Prostate gland (tissue), 2 donors: ENCODE results near the gene FBLN5. TPM values are rescaled to one million over a fixed set of nuclear protein-coding genes. Genes with fewer than 3 reads are reported as not detected.
A peak's percentile ranks its signal among the peaks of the same experiment; 100 is the strongest.
"Not testable (repeated sequence)": the region's sequence is repeated elsewhere in the genome, so short reads cannot be mapped to it uniquely, and the experiment has no call there.

Experiments
- DNase-seq: peaks from one replicate; pipeline ENCODE4 v3.0.0-alpha.2; 2019; ENCODE audit warnings: low spot score
- H3K27ac ChIP-seq, 2 donors: fragments of 200-600 bp; sonication (generic); 2 replicates each; pipeline ENCODE4 v1.5.1; 2017 to 2019
- H3K27me3 ChIP-seq: fragments of 200-600 bp; sonication (generic); replicated peaks from 2 replicates; pipeline ENCODE4 v1.5.1; 2019; ENCODE audit not compliant: insufficient read depth
- H3K36me3 ChIP-seq, 2 donors: fragments of 200-600 bp; sonication (generic); 1 replicate in 1 of 2; 2 replicates in 1 of 2; pipeline versions ENCODE4 v1.5.1 to v1.8.1; 2017 to 2019
- H3K4me1 ChIP-seq: fragments of 200-600 bp; sonication (generic); replicated peaks from 2 replicates; pipeline ENCODE4 v1.5.1; 2019
- H3K4me3 ChIP-seq, 2 donors: fragments of 200-600 bp; sonication (generic); 2 replicates each; pipeline ENCODE4 v1.5.1; 2017 to 2019
- H3K9me3 ChIP-seq: fragments of 200-600 bp; sonication (generic); 2 replicates; pipeline ENCODE4 v1.5.1; 2017
- POLR2A ChIP-seq: fragments of 450-650 bp; IDR thresholded peaks from one replicate; pipeline ENCODE4 v1.6.1; 2016; ENCODE audit warnings: antibody characterized with exemption, mild to moderate bottlenecking
- POLR2AphosphoS5 ChIP-seq: sonication (generic); formaldehyde crosslinking; IDR thresholded peaks from one replicate; pipeline ENCODE4 v1.6.1; 2017; ENCODE audit warnings: antibody characterized with exemption
- WGBS: methylation state at CpG from one replicate; pipeline ENCODE4 v1.1.5; 2018; 5-methylcytosine and 5-hydroxymethylcytosine counted together
- intact Hi-C: fragments of 100-400 bp; cut with DNase I; formaldehyde crosslinking; loops from one replicate; pipeline ENCODE4 v1.14.2; 2022
- total RNA-seq, 2 donors: library from RNA; depleted of rRNA; stranded (reverse); fragments of >200 nt; gene quantifications; one replicate each; pipeline ENCODE4 v1.1.0, GENCODE V29; 2016
- TF ChIP-seq, protein P1 (sequence below), 4 experiments: fragments of 200-600 bp in 2 of 4; fragments of 450-650 bp in 2 of 4; sonication (generic) in 2 of 4; IDR thresholded peaks; 1 replicate in 3 of 4; 2 replicates in 1 of 4; pipeline ENCODE4 v1.5.1; 2016 to 2019; ENCODE audit warnings: antibody characterized with exemption in 4 of 4, mild to moderate bottlenecking in 2 of 4, moderate library complexity in 2 of 4

The FBLN5 gene
- total RNA-seq, 2 donors from 2014 or later = 12.5 to 125 TPM

GRCh38 chr14:91873471-91874415 lies 73.8 kb downstream of the FBLN5 start:
- Histone ChIP-seq H3K27ac (peak overlapping the region in 1 of 2 donors; percentile 64), H3K9me3 (no peaks in the 10 kb centered on the region), H3K4me1 (peaks cover 14% of the 10 kb centered on the region), H3K27me3 (no peaks in the 10 kb centered on the region), H3K4me3 (no peak overlapping the region), H3K36me3 (no peaks in the 10 kb centered on the region)
- TF ChIP-seq POLR2A (no peak), POLR2AphosphoS5 (no peak)
- TF ChIP-seq, protein P1, sequence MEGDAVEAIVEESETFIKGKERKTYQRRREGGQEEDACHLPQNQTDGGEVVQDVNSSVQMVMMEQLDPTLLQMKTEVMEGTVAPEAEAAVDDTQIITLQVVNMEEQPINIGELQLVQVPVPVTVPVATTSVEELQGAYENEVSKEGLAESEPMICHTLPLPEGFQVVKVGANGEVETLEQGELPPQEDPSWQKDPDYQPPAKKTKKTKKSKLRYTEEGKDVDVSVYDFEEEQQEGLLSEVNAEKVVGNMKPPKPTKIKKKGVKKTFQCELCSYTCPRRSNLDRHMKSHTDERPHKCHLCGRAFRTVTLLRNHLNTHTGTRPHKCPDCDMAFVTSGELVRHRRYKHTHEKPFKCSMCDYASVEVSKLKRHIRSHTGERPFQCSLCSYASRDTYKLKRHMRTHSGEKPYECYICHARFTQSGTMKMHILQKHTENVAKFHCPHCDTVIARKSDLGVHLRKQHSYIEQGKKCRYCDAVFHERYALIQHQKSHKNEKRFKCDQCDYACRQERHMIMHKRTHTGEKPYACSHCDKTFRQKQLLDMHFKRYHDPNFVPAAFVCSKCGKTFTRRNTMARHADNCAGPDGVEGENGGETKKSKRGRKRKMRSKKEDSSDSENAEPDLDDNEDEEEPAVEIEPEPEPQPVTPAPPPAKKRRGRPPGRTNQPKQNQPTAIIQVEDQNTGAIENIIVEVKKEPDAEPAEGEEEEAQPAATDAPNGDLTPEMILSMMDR (IDR thresholded peaks at IDR 0.05) = no peak
- no peak for DNase-seq
- 76% methylated on average over 15 of the region's 15 CpGs for WGBS
- intact Hi-C loops = no loop called here

DNA sequence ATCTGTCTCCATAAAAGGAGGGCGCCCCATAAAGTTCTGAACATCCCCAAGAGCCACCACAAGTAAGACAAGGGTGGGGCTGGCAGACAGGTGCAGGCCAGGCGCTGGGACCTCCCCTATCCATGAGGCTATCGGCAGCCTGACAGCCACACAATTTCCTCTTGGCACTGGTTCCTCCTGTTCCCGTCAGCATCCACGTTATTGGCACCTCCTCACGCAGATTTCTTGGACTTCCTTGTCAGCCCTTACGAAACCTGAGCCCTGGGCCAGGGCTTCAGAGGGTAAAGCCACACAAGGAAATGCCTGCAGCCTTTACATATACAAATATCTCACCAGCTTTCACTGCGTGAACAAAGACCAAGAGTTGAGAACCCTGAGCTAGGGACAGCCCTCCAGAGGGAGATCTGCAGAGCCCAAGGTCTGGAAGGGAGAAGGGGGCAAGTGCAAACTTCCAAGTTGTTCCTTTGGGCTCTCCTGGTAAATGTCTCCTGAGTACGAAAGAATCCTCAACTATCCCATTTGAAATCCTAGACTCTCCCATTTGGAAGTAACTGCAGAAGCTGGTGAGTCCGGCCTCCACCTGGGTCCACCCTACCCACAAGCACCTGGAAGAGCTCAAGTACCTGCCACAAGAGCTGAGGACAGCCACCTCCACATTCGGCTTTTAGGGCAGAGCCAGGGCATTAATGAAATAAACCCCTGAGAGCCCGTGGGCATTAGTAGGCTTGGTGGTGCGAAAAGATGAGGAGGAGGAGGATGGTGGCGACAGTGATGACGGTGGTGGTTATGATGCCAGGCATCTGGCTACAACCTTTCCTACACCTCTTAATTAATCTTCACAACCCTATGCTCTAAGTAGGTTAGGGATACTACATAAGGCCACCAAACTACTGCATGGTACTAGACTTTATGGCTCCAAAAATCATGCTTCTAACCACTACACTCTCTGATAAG lies 74.7 kb downstream of the FBLN5 start:
- H3K9me3 ChIP-seq = no peaks in the 10 kb centered on the region
- 53% methylated on average over 15 of the region's 15 CpGs for WGBS
- no peaks in the 10 kb centered on the region for H3K27me3 ChIP-seq
- H3K27ac ChIP-seq = peak overlapping the region; percentile 54 to 64
- intact Hi-C loops = no loop called here
- no peak overlapping the region for H3K4me3 ChIP-seq
- no peaks in the 10 kb centered on the region for H3K36me3 ChIP-seq
- H3K4me1 ChIP-seq = peaks cover 14% of the 10 kb centered on the region
- peak; percentile 94 for DNase-seq
- TF ChIP-seq, protein P1 (IDR thresholded peaks at IDR 0.05) = no peak
- TF ChIP-seq POLR2A = no peak
- TF ChIP-seq POLR2AphosphoS5 = peak; percentile 98

GRCh38 chr14:91872011-91872501 lies 75.4 kb downstream of the FBLN5 start:
- WGBS = 42% methylated on average over 3 of the region's 3 CpGs
- intact Hi-C loops = no loop called here
- peak overlapping the region; percentile 54 to 64 for H3K27ac ChIP-seq

GRCh38 chr14:91871401-91871800 lies 76.1 kb downstream of the FBLN5 start:
- H3K27me3 ChIP-seq, DNase-seq, intact Hi-C loops, H3K9me3 ChIP-seq, H3K36me3 ChIP-seq, H3K4me3 ChIP-seq: not testable (repeated sequence)
- Histone ChIP-seq H3K27ac (peak overlapping the region in 1 of 2 donors; percentile 54), H3K4me1 (peaks cover 14% of the 10 kb centered on the region)
- 93% methylated on average over 4 of the region's 4 CpGs for whole genome bisulfite sequencing

More at GRCh38 chr14:91872011-91872501, 75.4 kb downstream of the FBLN5 start:
- Histone ChIP-seq H3K36me3 (no peaks in the 10 kb centered on the region), H3K9me3 (no peaks in the 10 kb centered on the region), H3K4me3 (no peak overlapping the region), H3K4me1 (peaks cover 14% of the 10 kb centered on the region), H3K27me3 (no peaks in the 10 kb centered on the region)
- TF ChIP-seq POLR2AphosphoS5 (no peak), POLR2A (no peak)
- TF ChIP-seq, protein P1 (IDR thresholded peaks at IDR 0.05) = no peak
- DNase-seq = no peak

DNA sequence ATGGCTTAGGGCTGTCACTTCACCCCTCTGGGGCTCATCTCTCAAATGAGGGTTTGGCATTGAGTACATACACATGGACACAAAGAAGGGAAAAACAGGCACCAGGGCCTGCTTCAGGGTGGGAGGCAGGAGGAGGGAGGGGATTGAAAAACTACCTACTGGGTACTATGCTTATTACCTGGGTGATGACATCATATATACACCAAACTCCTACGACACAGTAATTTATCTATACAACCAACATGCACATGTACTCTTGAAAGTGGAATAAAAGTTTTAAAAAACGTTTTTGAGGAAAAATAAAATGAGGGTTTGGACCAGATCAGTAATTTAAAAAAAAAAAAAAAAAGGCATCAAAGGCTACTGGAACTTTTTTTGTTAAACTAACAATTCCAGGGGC lies 76.6 kb downstream of the FBLN5 start:
- WGBS = 83% methylated on average over 2 of the region's 2 CpGs
- no peaks in the 10 kb centered on the region for H3K36me3 ChIP-seq
- intact Hi-C loops = no loop called here
- TF ChIP-seq POLR2AphosphoS5 = no peak
- TF ChIP-seq POLR2A = no peak
- TF ChIP-seq, protein P1 (IDR thresholded peaks at IDR 0.05) = no peak
- DNase-seq = no peak
- H3K4me1 ChIP-seq = peaks cover 14% of the 10 kb centered on the region
- H3K4me3 ChIP-seq = no peak overlapping the region
- H3K27ac ChIP-seq = no peak overlapping the region
- H3K9me3 ChIP-seq = no peaks in the 10 kb centered on the region
- no peaks in the 10 kb centered on the region for H3K27me3 ChIP-seq
